ENCODE data around the gene TMEM115. TPM values are rescaled to one million over a fixed set of nuclear protein-coding genes. Genes with fewer than 3 reads are reported as not detected.
A peak's percentile ranks its signal among the peaks of the same experiment; 100 is the strongest.

Gene TMEM115
- total and polyA plus RNA-seq, 10 of the 15 experiments (the other 5 are each of a cell fraction or from before 2014, with no cell fraction given): 1.9 to 18.7 (median 13.2) TPM

- TF ChIP-seq NFIC (IDR thresholded peaks at IDR 0.05; ENCODE audit: low read depth, low read length) (no peak), MEF2A (IDR thresholded peaks at IDR 0.05; ENCODE audit: insufficient read depth, low read depth, low read length) (no peak), SREBF1 (IDR thresholded peaks at IDR 0.05; ENCODE audit: low read length) (no peak), PKNOX1 (IDR thresholded peaks at IDR 0.05) (peak; percentile 76), NR2C2 (IDR thresholded peaks at IDR 0.05; ENCODE audit: borderline replicate concordance, control insufficient read depth, insufficient read length, low read depth) (no peak), ESRRA (IDR thresholded peaks at IDR 0.05; ENCODE audit: low read length) (no peak), TAF1 (IDR thresholded peaks at IDR 0.05; ENCODE audit: borderline replicate concordance, low read depth, low read length) (peak; percentile 83), CBFB (IDR thresholded peaks at IDR 0.05; ENCODE audit: low read depth) (no peak), RFX5 (IDR thresholded peaks at IDR 0.05; ENCODE audit: low read depth, low read length) (peak; percentile 49; the same call in 1 of the 2 replicates), IKZF1 (conservative IDR thresholded peaks at IDR 0.05) (peak; percentile 60), SIX5 (IDR thresholded peaks at IDR 0.05; ENCODE audit: low read depth, low read length, severe bottlenecking) (peak; percentile 27), ZBTB40 (IDR thresholded peaks at IDR 0.05; ENCODE audit: borderline replicate concordance) (peak; percentile 90), GATAD2B (conservative IDR thresholded peaks at IDR 0.05; ENCODE audit: low read depth) (peak; percentile 51; the same call in 1 of the 2 replicates), POLR2A (IDR thresholded peaks at IDR 0.05; ENCODE audit: low read depth, low read length) (peak; percentile 92), BCL11A (IDR thresholded peaks at IDR 0.05; ENCODE audit: low read depth, low read length) (no peak), NRF1 (conservative IDR thresholded peaks at IDR 0.05; ENCODE audit: low read depth, low read length) (no peak), FOXM1 (IDR thresholded peaks at IDR 0.05; ENCODE audit: low read depth, low read length) (no peak)
- TF ChIP-seq, protein P1, sequence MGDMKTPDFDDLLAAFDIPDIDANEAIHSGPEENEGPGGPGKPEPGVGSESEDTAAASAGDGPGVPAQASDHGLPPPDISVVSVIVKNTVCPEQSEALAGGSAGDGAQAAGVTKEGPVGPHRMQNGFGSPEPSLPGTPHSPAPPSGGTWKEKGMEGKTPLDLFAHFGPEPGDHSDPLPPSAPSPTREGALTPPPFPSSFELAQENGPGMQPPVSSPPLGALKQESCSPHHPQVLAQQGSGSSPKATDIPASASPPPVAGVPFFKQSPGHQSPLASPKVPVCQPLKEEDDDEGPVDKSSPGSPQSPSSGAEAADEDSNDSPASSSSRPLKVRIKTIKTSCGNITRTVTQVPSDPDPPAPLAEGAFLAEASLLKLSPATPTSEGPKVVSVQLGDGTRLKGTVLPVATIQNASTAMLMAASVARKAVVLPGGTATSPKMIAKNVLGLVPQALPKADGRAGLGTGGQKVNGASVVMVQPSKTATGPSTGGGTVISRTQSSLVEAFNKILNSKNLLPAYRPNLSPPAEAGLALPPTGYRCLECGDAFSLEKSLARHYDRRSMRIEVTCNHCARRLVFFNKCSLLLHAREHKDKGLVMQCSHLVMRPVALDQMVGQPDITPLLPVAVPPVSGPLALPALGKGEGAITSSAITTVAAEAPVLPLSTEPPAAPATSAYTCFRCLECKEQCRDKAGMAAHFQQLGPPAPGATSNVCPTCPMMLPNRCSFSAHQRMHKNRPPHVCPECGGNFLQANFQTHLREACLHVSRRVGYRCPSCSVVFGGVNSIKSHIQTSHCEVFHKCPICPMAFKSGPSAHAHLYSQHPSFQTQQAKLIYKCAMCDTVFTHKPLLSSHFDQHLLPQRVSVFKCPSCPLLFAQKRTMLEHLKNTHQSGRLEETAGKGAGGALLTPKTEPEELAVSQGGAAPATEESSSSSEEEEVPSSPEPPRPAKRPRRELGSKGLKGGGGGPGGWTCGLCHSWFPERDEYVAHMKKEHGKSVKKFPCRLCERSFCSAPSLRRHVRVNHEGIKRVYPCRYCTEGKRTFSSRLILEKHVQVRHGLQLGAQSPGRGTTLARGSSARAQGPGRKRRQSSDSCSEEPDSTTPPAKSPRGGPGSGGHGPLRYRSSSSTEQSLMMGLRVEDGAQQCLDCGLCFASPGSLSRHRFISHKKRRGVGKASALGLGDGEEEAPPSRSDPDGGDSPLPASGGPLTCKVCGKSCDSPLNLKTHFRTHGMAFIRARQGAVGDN (IDR thresholded peaks at IDR 0.05): peak; percentile 54; the same call in 1 of the 2 replicates
- TF ChIP-seq, protein P2, sequence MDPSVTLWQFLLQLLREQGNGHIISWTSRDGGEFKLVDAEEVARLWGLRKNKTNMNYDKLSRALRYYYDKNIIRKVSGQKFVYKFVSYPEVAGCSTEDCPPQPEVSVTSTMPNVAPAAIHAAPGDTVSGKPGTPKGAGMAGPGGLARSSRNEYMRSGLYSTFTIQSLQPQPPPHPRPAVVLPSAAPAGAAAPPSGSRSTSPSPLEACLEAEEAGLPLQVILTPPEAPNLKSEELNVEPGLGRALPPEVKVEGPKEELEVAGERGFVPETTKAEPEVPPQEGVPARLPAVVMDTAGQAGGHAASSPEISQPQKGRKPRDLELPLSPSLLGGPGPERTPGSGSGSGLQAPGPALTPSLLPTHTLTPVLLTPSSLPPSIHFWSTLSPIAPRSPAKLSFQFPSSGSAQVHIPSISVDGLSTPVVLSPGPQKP (IDR thresholded peaks at IDR 0.05; ENCODE audit: low read depth, low read length): peak; percentile 70
Observed at GRCh38 chr3:50327943-50328691, 31.2 kb downstream of the TMEM115 start, which contains the start of gene TUSC2 (continued).
